SK-N-SH (cell line): ENCODE results near the gene IKBIP. TPM values are rescaled to one million over a fixed set of nuclear protein-coding genes. Genes with fewer than 3 reads are reported as not detected.

ENCODE experiments used
- CTCF ChIA-PET: fragments of 300-600, 350-600 bp; formaldehyde crosslinking; extraction: SDS; loops from one replicate; lab custom pipeline; 2021; lab: Yijun Ruan, JAX
- POLR2A ChIA-PET: fragments of 350-600 bp; sonication (Branson Sonifier 250); formaldehyde crosslinking; extraction: SDS; loops from one replicate; lab custom pipeline; 2020; ENCODE audit warnings: antibody characterized with exemption, inconsistent platforms; lab: Yijun Ruan, JAX
- DNase-seq: peaks from one replicate; pipeline ENCODE4 v3.0.0; 2012
- H2AFZ ChIP-seq: fragments of 200-600 bp; sonication (generic); 2 replicates; pipeline ENCODE4 v1.8.1; 2016; ENCODE audit warnings: antibody characterized with exemption, mild to moderate bottlenecking, low read depth
- H3F3A ChIP-seq: fragments of 200-600 bp; sonication (generic); replicated peaks from 2 replicates; pipeline ENCODE3; 2016; ENCODE audit warnings: antibody characterized with exemption, mild to moderate bottlenecking; ENCODE audit not compliant: insufficient read depth
- H3K27ac ChIP-seq, 2 experiments: fragments of 200-500 bp in 1 of 2; fragments of 200-600 bp in 1 of 2; sonication (Bioruptor generic) in 1 of 2; sonication (generic), shearing (Covaris generic) in 1 of 2; 2 replicates each; pipeline versions ENCODE4 v1.5.1 to v1.6.1; 2014 to 2016; ENCODE audit warnings: low read depth in 2 of 2, inconsistent platforms in 1 of 2, low read length in 1 of 2, mild to moderate bottlenecking in 1 of 2, mixed read lengths in 1 of 2
- H3K27me3 ChIP-seq: fragments of 200-600 bp; sonication (generic), shearing (Covaris generic); 2 replicates; pipeline ENCODE4 v1.6.1; 2016; ENCODE audit warnings: mixed run types; ENCODE audit not compliant: insufficient read depth
- H3K36me3 ChIP-seq, 2 experiments: fragments of 200-500 bp in 1 of 2; fragments of 200-600 bp in 1 of 2; sonication (Bioruptor generic) in 1 of 2; sonication (generic) in 1 of 2; replicated peaks in 1 of 2; 2 replicates each; pipeline versions ENCODE3 to v1.5.1; 2014 to 2016; ENCODE audit warnings: low read length in 1 of 2, mild to moderate bottlenecking in 1 of 2; ENCODE audit not compliant: insufficient read depth in 2 of 2, control insufficient read depth in 1 of 2
- H3K4me1 ChIP-seq, 2 experiments: fragments of 200-500 bp in 1 of 2; fragments of 200-600 bp in 1 of 2; sonication (Bioruptor generic) in 1 of 2; sonication (generic), shearing (Covaris generic) in 1 of 2; 2 replicates each; pipeline versions ENCODE4 v1.5.1 to v1.6.1; 2014 to 2016; ENCODE audit warnings: low read depth in 1 of 2, low read length in 1 of 2, mixed run types in 1 of 2; ENCODE audit not compliant: insufficient read depth in 2 of 2, control insufficient read depth in 1 of 2
- H3K4me2 ChIP-seq: fragments of 200-600 bp; sonication (generic), shearing (Covaris generic); 2 replicates; pipeline ENCODE4 v1.6.1; 2017; ENCODE audit warnings: mixed run types
- H3K4me3 ChIP-seq, 2 experiments: fragments of 200-500 bp in 1 of 2; fragments of 200-600 bp in 1 of 2; sonication (Bioruptor generic) in 1 of 2; sonication (generic), shearing (Covaris generic) in 1 of 2; 2 replicates each; pipeline versions ENCODE4 v1.5.1 to v1.8.1; 2014 to 2016; ENCODE audit warnings: low read depth in 2 of 2, inconsistent platforms in 1 of 2, low read length in 1 of 2, mild to moderate bottlenecking in 1 of 2, mixed read lengths in 1 of 2, moderate library complexity in 1 of 2
- H3K79me2 ChIP-seq: fragments of 200-600 bp; sonication (generic); 2 replicates; pipeline ENCODE4 v1.8.1; 2017; ENCODE audit warnings: mild to moderate bottlenecking; ENCODE audit not compliant: insufficient read depth
- H3K9ac ChIP-seq: fragments of 200-600 bp; sonication (generic); 2 replicates; pipeline ENCODE4 v1.6.1; 2017; ENCODE audit warnings: mixed run types
- H3K9me2 ChIP-seq: fragments of 200-600 bp; sonication (generic); 2 replicates; pipeline ENCODE4 v1.6.1; 2017; ENCODE audit warnings: mixed run types
- H3K9me3 ChIP-seq: fragments of 200-600 bp; sonication (generic); 2 replicates; pipeline ENCODE4 v1.6.1; 2017; ENCODE audit warnings: mixed run types, mild to moderate bottlenecking, moderate library complexity
- H4K20me1 ChIP-seq: fragments of 200-600 bp; sonication (generic); 2 replicates; pipeline ENCODE4 v1.6.1; 2017; ENCODE audit warnings: mild to moderate bottlenecking, mixed run types; ENCODE audit not compliant: insufficient read depth
- CHD2 ChIP-seq: fragments of 150-350 bp; IDR thresholded peaks from 2 replicates; pipeline ENCODE4 v1.6.1; 2018; ENCODE audit warnings: low read length; ENCODE audit not compliant: partially characterized antibody
- CTCF ChIP-seq: fragments of 200-600 bp; sonication (generic); IDR thresholded peaks from 2 replicates; pipeline ENCODE4 v1.6.1; 2017; ENCODE audit warnings: antibody characterized with exemption, mild to moderate bottlenecking, moderate library complexity
- EP300 ChIP-seq, 2 experiments: IDR thresholded peaks; 2 replicates each; pipeline versions ENCODE4 v1.4.0 to v1.6.1; 2012; ENCODE audit warnings: borderline replicate concordance in 1 of 2, low read depth in 1 of 2, low read length in 1 of 2
- EZH2phosphoT487 ChIP-seq: fragments of 200-600 bp; sonication (generic); IDR thresholded peaks from 2 replicates; pipeline ENCODE4 v1.6.1; 2017; ENCODE audit warnings: low read depth, mixed run types, mild to moderate bottlenecking, antibody characterized with exemption, moderate library complexity, borderline replicate concordance
- FOXM1 ChIP-seq: IDR thresholded peaks from 2 replicates; pipeline ENCODE4 v1.4.0; 2012; ENCODE audit warnings: low read depth, mild to moderate bottlenecking
- GATA2 ChIP-seq: sonication (generic); formaldehyde crosslinking; IDR thresholded peaks from 2 replicates; pipeline ENCODE4 v1.5.0; 2020; ENCODE audit warnings: mild to moderate bottlenecking, missing genetic modification reagents
- IRF3 ChIP-seq: fragments of 150-350 bp; IDR thresholded peaks from 2 replicates; pipeline ENCODE4 v1.6.1; 2016; ENCODE audit warnings: mild to moderate bottlenecking, low read depth, low read length
- JUND ChIP-seq: IDR thresholded peaks from 2 replicates; pipeline ENCODE4 v1.4.0; 2012
- MXI1 ChIP-seq: IDR thresholded peaks from 2 replicates; pipeline ENCODE4 v1.6.1; 2012; ENCODE audit warnings: mild to moderate bottlenecking, low read depth, low read length, improper control_type of control experiment
- POLR2AphosphoS5 ChIP-seq: IDR thresholded peaks from 2 replicates; pipeline ENCODE4 v1.6.1; 2012; ENCODE audit warnings: low read depth, low read length
- RAD21 ChIP-seq: IDR thresholded peaks from 2 replicates; pipeline ENCODE4 v1.6.1; 2012; ENCODE audit warnings: mild to moderate bottlenecking, low read length
- RCOR1 ChIP-seq: fragments of 150-350 bp; IDR thresholded peaks from 2 replicates; pipeline ENCODE4 v1.6.1; 2017; ENCODE audit warnings: antibody characterized with exemption, low read length
- RFX5 ChIP-seq: IDR thresholded peaks from 2 replicates; pipeline ENCODE4 v1.6.1; 2012; ENCODE audit warnings: mild to moderate bottlenecking, improper control_type of control experiment, low read length
- SMC3 ChIP-seq: IDR thresholded peaks from 2 replicates; pipeline ENCODE4 v1.6.1; 2012; ENCODE audit warnings: low read depth, low read length, improper control_type of control experiment
- TAF1 ChIP-seq: IDR thresholded peaks from 2 replicates; pipeline ENCODE4 v1.6.1; 2012; ENCODE audit warnings: low read depth, mild to moderate bottlenecking, low read length, moderate library complexity, borderline replicate concordance
- TCF12 ChIP-seq: IDR thresholded peaks from 2 replicates; pipeline ENCODE4 v1.4.0; 2012
- ZBTB33 ChIP-seq: IDR thresholded peaks from 2 replicates; pipeline ENCODE4 v1.4.0; 2012; ENCODE audit warnings: low read depth, borderline replicate concordance
- WGBS: methylation state at CpG from one replicate; pipeline ENCODE4 v1.1.6; 2017; ENCODE audit warnings: low lambda C conversion rate; 5-methylcytosine and 5-hydroxymethylcytosine counted together
- polyA plus RNA-seq, 3 experiments: library from polyadenylated mRNA; depleted of rRNA; stranded (reverse); fragments of >200 nt; gene quantifications; 2 replicates each; pipeline ENCODE4 v1.2.3, GENCODE V29; 2012
- TF ChIP-seq, protein P1 (sequence below): fragments of 150-350 bp; IDR thresholded peaks from 2 replicates; pipeline ENCODE4 v1.6.1; 2017; ENCODE audit warnings: antibody characterized with exemption, low read length, low read depth, borderline replicate concordance

Gene IKBIP
- polyA plus RNA-seq, 1 of the 3 experiments (the other 2 are of a cell fraction): 25.2 TPM

DNA sequence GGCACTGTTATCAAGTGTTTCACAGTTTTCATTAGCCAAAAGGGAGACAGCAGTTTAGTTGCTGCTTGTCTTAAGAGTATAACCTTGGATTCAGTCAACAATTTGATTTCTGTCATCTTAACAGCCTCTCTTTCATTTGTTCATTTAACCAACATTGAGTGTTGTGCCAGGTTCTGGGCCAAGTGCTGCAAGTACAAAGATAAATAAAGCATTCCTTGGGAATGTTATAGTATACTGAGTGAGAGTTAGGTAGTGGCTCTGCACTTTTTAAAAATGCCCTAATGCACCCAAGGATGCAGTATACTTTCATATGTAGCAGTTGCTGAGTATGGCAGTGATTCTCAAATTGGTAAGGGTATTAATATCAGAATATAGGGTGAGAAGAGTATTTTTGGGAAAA lies 15.9 kb upstream of the IKBIP start:
- CTCF ChIA-PET: interaction anchor here (0.8 kb wide), 1 partner anchor 77 kb away, joined by 3 read pairs; no protein-coding TSS in a partner anchor
- no peak overlapping the region for H3K27ac ChIP-seq
- H3F3A ChIP-seq: no peaks in the 10 kb centered on the region
- POLR2A ChIA-PET: no interaction called here
- H3K4me1 ChIP-seq: no peaks in the 10 kb centered on the region
- no peak overlapping the region for H3K9ac ChIP-seq
- H2AFZ ChIP-seq: no peak overlapping the region
- no peak for TF ChIP-seq JUND
- no peak for TF ChIP-seq MXI1
- TF ChIP-seq GATA2 (CRISPR knock-in tag): no peak
- no peak for TF ChIP-seq FOXM1
- TF ChIP-seq TCF12: no peak
- no peak for TF ChIP-seq RCOR1
- TF ChIP-seq, all 33 proteins: peak for 0
- H3K27me3 ChIP-seq: no peaks in the 10 kb centered on the region
- DNase-seq: no peak
- no peak overlapping the region for H3K4me3 ChIP-seq
- peaks cover 37 to 71% of the 10 kb centered on the region in 2 experiments for H3K36me3 ChIP-seq
- H3K4me2 ChIP-seq: no peak overlapping the region
- H3K9me3 ChIP-seq: no peaks in the 10 kb centered on the region
- H4K20me1 ChIP-seq: no peaks in the 10 kb centered on the region
- peaks cover 7% of the 10 kb centered on the region; the same call in 1 of the 2 replicates for H3K79me2 ChIP-seq
- no peaks in the 10 kb centered on the region for H3K9me2 ChIP-seq

GRCh38 chr12:98656289-98657101 lies 11.9 kb upstream of the IKBIP start:
- Histone ChIP-seq H3K36me3 (peaks cover 20 to 49% of the 10 kb centered on the region in 2 experiments), H3K9me3 (no peaks in the 10 kb centered on the region), H3K4me3 (no peak overlapping the region), H4K20me1 (no peaks in the 10 kb centered on the region), H2AFZ (no peak overlapping the region), H3K4me2 (no peak overlapping the region), H3K79me2 (peaks cover 33% of the 10 kb centered on the region), H3K27me3 (no peaks in the 10 kb centered on the region), H3K27ac (no peak overlapping the region), H3K9me2 (no peaks in the 10 kb centered on the region), H3F3A (peaks cover 4% of the 10 kb centered on the region), H3K9ac (no peak overlapping the region), H3K4me1 (no peaks in the 10 kb centered on the region)
- WGBS: 94% methylated on average over 6 of the region's 6 CpGs
- DNase-seq: no peak
- ChIA-PET POLR2A (no interaction called here), CTCF (interaction anchor here (1.5 kb wide), 1 partner anchor 90 kb away, joined by 6 read pairs; no protein-coding TSS in a partner anchor)
- TF ChIP-seq IRF3: no peak
- no peak for TF ChIP-seq RAD21
- no peak for TF ChIP-seq FOXM1
- no peak for TF ChIP-seq RFX5
- no peak for TF ChIP-seq ZBTB33
- no peak for TF ChIP-seq EP300 (IDR thresholded peaks at IDR 0.05; ENCODE audit: borderline replicate concordance in 1 of 2, low read depth in 1 of 2, low read length in 1 of 2)
- no peak for TF ChIP-seq MXI1
- TF ChIP-seq CHD2: no peak
- no peak for TF ChIP-seq EZH2phosphoT487
- TF ChIP-seq POLR2AphosphoS5: no peak
- TF ChIP-seq, protein P1, sequence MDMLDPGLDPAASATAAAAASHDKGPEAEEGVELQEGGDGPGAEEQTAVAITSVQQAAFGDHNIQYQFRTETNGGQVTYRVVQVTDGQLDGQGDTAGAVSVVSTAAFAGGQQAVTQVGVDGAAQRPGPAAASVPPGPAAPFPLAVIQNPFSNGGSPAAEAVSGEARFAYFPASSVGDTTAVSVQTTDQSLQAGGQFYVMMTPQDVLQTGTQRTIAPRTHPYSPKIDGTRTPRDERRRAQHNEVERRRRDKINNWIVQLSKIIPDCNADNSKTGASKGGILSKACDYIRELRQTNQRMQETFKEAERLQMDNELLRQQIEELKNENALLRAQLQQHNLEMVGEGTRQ: no peak
- TF ChIP-seq TAF1: no peak
- TF ChIP-seq CTCF: no peak
- no peak for TF ChIP-seq SMC3
